ENCODE results near the gene MYBPC2.

The MYBPC2 gene

GRCh38 chr19:50419022-50419579 is 13.6 kb upstream of the MYBPC2 start:
- no peak for TF ChIP-seq CTCF (IDR thresholded peaks at IDR 0.05; ENCODE audit: extremely low read depth, missing control alignments)
- no peak for DNase-seq (ENCODE audit: low spot score)

- no peak for TF ChIP-seq CTCF (IDR thresholded peaks at IDR 0.05; ENCODE audit: extremely low read depth, missing control alignments)
- peak; percentile 66 for DNase-seq (ENCODE audit: low spot score)
Measured at GRCh38 chr19:50419580-50420035, 13.1 kb upstream of the MYBPC2 start.

- no peak for TF ChIP-seq CTCF (IDR thresholded peaks at IDR 0.05; ENCODE audit: extremely low read depth, missing control alignments)
- DNase-seq (ENCODE audit: low spot score) = no peak
Measured at GRCh38 chr19:50420127-50420526, 12.6 kb upstream of the MYBPC2 start.

- no peak for TF ChIP-seq CTCF (IDR thresholded peaks at IDR 0.05; ENCODE audit: extremely low read depth, missing control alignments)
- DNase-seq (ENCODE audit: low spot score) = no peak
Measured at GRCh38 chr19:50420808-50421207, 11.9 kb upstream of the MYBPC2 start.

GRCh38 chr19:50422397-50423278 is 10.1 kb upstream of the MYBPC2 start:
- TF ChIP-seq CTCF (IDR thresholded peaks at IDR 0.05; ENCODE audit: extremely low read depth, missing control alignments) = no peak
- no peak for DNase-seq (ENCODE audit: low spot score)

- no peak for DNase-seq (ENCODE audit: low spot score)
- no peak for TF ChIP-seq CTCF (IDR thresholded peaks at IDR 0.05; ENCODE audit: extremely low read depth, missing control alignments)
Measured at GRCh38 chr19:50423279-50424113, 9.2 kb upstream of the MYBPC2 start.
